SU-DHL-6 (cell line): ENCODE data around the gene CORO6.

ENCODE experiments used
- H2AFZ ChIP-seq: fragments of 200-600 bp; sonication (generic); 2 replicates; pipeline ENCODE4 v1.6.1; 2014; ENCODE audit warnings: low read depth, mild to moderate bottlenecking, moderate library complexity, mixed read lengths, antibody characterized with exemption, low read length; ENCODE audit not compliant: severe bottlenecking
- H3F3A ChIP-seq: fragments of 200-600 bp; shearing (Covaris generic); 2 replicates; pipeline ENCODE4 v1.6.0; 2016; ENCODE audit warnings: antibody characterized with exemption, mild to moderate bottlenecking; ENCODE audit not compliant: insufficient read depth
- H3K27ac ChIP-seq: fragments of 200-600 bp; sonication (generic); 2 replicates; pipeline ENCODE4 v1.5.1; 2016; ENCODE audit warnings: low read depth, mild to moderate bottlenecking, low read length, moderate library complexity, mixed read lengths
- H3K27me3 ChIP-seq: fragments of 200-600 bp; sonication (generic), shearing (Covaris generic); 2 replicates; pipeline ENCODE4 v1.6.0; 2014; ENCODE audit warnings: mild to moderate bottlenecking, low read length
- H3K36me3 ChIP-seq: fragments of 200-600 bp; sonication (generic); 2 replicates; pipeline ENCODE4 v1.6.1; 2014; ENCODE audit warnings: mild to moderate bottlenecking, low read length, mixed read lengths
- H3K4me2 ChIP-seq: fragments of 300-600, 200-600 bp; shearing (Covaris generic), sonication (generic); 2 replicates; pipeline ENCODE4 v1.6.0; 2014; ENCODE audit warnings: low read length, low read depth, mild to moderate bottlenecking; ENCODE audit not compliant: poor library complexity, severe bottlenecking
- H3K4me3 ChIP-seq: fragments of 200-600 bp; sonication (generic); 2 replicates; pipeline ENCODE4 v1.5.1; 2014; ENCODE audit warnings: antibody characterized with exemption, low read length, mild to moderate bottlenecking, mixed read lengths; ENCODE audit not compliant: insufficient read depth, poor library complexity, severe bottlenecking
- H3K79me2 ChIP-seq: fragments of 200-600 bp; sonication (generic); 2 replicates; pipeline ENCODE4 v1.6.1; 2014; ENCODE audit warnings: mild to moderate bottlenecking, low read length, moderate library complexity; ENCODE audit not compliant: insufficient read depth
- H3K9ac ChIP-seq: fragments of 200-600 bp; sonication (generic); 2 replicates; pipeline ENCODE4 v1.7.0; 2014; ENCODE audit warnings: mild to moderate bottlenecking, low read length
- H3K9me2 ChIP-seq: fragments of 200-600 bp; sonication (generic); replicated peaks from 2 replicates; pipeline ENCODE4 v1.6.1; 2014; ENCODE audit warnings: low read length; ENCODE audit not compliant: insufficient read depth
- H3K9me3 ChIP-seq: fragments of 200-600 bp; sonication (generic); 2 replicates; pipeline ENCODE4 v1.6.1; 2014; ENCODE audit warnings: low read length, mixed read lengths; ENCODE audit not compliant: insufficient read depth
- H4K20me1 ChIP-seq: fragments of 200-600 bp; sonication (generic); 2 replicates; pipeline ENCODE4 v1.6.1; 2014; ENCODE audit warnings: low read depth, mild to moderate bottlenecking, antibody characterized with exemption, low read length, moderate library complexity, mixed read lengths
- CTCF ChIP-seq: fragments of 200-600 bp; sonication (generic); IDR thresholded peaks from one replicate; pipeline ENCODE4 v1.5.1; 2017; ENCODE audit warnings: antibody characterized with exemption, mild to moderate bottlenecking, low read length, moderate library complexity; ENCODE audit not compliant: insufficient read depth, poor library complexity, severe bottlenecking
- EZH2phosphoT487 ChIP-seq: fragments of 200-600 bp; sonication (generic), shearing (Covaris generic); conservative IDR thresholded peaks from 2 replicates; pipeline ENCODE4 v1.6.1; 2018; ENCODE audit warnings: mild to moderate bottlenecking, antibody characterized with exemption, low read length, moderate library complexity, mixed read lengths

Gene CORO6

GRCh38 chr17:29583324-29584248 lies 39.1 kb downstream of the CORO6 start:
- Histone ChIP-seq H3K79me2 (peaks cover 53% of the 10 kb centered on the region), H4K20me1 (no peaks in the 10 kb centered on the region), H3K4me2 (no peak overlapping the region), H3K27ac (no peak overlapping the region), H3K9ac (no peak overlapping the region), H2AFZ (no peak overlapping the region), H3K9me3 (no peaks in the 10 kb centered on the region), H3K36me3 (no peaks in the 10 kb centered on the region), H3F3A (no peaks in the 10 kb centered on the region), H3K4me3 (no peak overlapping the region), H3K9me2 (no peaks in the 10 kb centered on the region), H3K27me3 (no peaks in the 10 kb centered on the region)
- TF ChIP-seq CTCF (no peak), EZH2phosphoT487 (no peak)

- Histone ChIP-seq H4K20me1 (no peaks in the 10 kb centered on the region), H3K27me3 (no peaks in the 10 kb centered on the region), H3K36me3 (no peaks in the 10 kb centered on the region), H3K9me3 (no peaks in the 10 kb centered on the region), H3F3A (no peaks in the 10 kb centered on the region), H3K9me2 (no peaks in the 10 kb centered on the region), H3K79me2 (peaks cover 45% of the 10 kb centered on the region), H3K9ac (no peak overlapping the region), H3K4me3 (no peak overlapping the region), H3K4me2 (no peak overlapping the region), H2AFZ (no peak overlapping the region), H3K27ac (no peak overlapping the region)
- TF ChIP-seq EZH2phosphoT487: no peak
- no peak for TF ChIP-seq CTCF
Measured at GRCh38 chr17:29582772-29583171, 39.9 kb downstream of the CORO6 start.

- Histone ChIP-seq H2AFZ (no peak overlapping the region), H3K36me3 (no peaks in the 10 kb centered on the region), H3K9me3 (no peaks in the 10 kb centered on the region), H4K20me1 (no peaks in the 10 kb centered on the region), H3K4me2 (no peak overlapping the region), H3K4me3 (no peak overlapping the region), H3K27me3 (no peaks in the 10 kb centered on the region), H3K79me2 (peaks cover 40% of the 10 kb centered on the region), H3K9me2 (no peaks in the 10 kb centered on the region), H3K27ac (no peak overlapping the region), H3F3A (no peaks in the 10 kb centered on the region), H3K9ac (no peak overlapping the region)
- no peak for TF ChIP-seq CTCF
- TF ChIP-seq EZH2phosphoT487: no peak
Measured at GRCh38 chr17:29582254-29582765, 40.4 kb downstream of the CORO6 start.
